ENCODE measurements around the gene PLEK2. TPM values are rescaled to one million over a fixed set of nuclear protein-coding genes. Genes with fewer than 3 reads are reported as not detected.

PLEK2 gene
- polyA plus RNA-seq, 1 donor = 39.6 TPM

GRCh38 chr14:67446371-67447032 lies 34.5 kb upstream of the PLEK2 start:
- DNase-seq = peak in 1 of 2 donors; percentile 9

DNA sequence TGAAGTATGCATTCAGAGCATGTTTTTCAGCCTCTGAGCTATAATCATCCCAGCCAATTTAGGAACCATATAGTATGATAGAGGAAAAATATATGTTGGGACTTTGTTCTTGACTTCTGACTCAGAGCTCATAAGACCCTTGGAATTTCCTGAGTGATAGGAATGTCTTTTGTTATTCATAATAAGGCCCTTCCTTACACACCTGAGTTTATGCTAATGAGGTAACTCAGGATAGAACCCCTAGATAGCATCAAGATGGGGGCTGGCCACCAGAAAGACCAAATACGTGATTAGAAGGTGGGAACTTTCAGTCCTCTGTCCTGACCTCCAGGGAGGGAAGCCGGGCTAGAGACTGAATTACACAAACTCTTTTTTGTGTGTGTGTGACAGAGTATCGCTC lies 32.4 kb upstream of the PLEK2 start:
- no peaks in the 10 kb centered on the region for H3K9me3 ChIP-seq (ENCODE audit: control insufficient read depth, low read depth, low read length)
- peak in 1 of 2 donors; percentile 81 for DNase-seq
- H3K4me1 ChIP-seq (ENCODE audit: control insufficient read depth, insufficient read depth, low read length) = peaks cover 38% of the 10 kb centered on the region
- no peak overlapping the region for H3K4me3 ChIP-seq (ENCODE audit: low read length)
- no peaks in the 10 kb centered on the region for H3K27me3 ChIP-seq (ENCODE audit: control insufficient read depth, insufficient read depth, low read length)
- H3K36me3 ChIP-seq (ENCODE audit: control insufficient read depth, insufficient read depth, low read length) = no peaks in the 10 kb centered on the region
- no peak overlapping the region for H3K27ac ChIP-seq (ENCODE audit: low read length)
- no CpG with 5 or more reads among the region's 3 CpGs for WGBS (ENCODE audit: insufficient coverage, low lambda C conversion rate)

More at GRCh38 chr14:67446371-67447032, 34.5 kb upstream of the PLEK2 start:
- H3K36me3 ChIP-seq (ENCODE audit: control insufficient read depth, insufficient read depth, low read length) = no peaks in the 10 kb centered on the region
- WGBS (ENCODE audit: insufficient coverage, low lambda C conversion rate) = no CpG with 5 or more reads among the region's 8 CpGs
- no peak overlapping the region for H3K4me3 ChIP-seq (ENCODE audit: low read length)
- H3K27me3 ChIP-seq (ENCODE audit: control insufficient read depth, insufficient read depth, low read length) = no peaks in the 10 kb centered on the region
- no peaks in the 10 kb centered on the region for H3K9me3 ChIP-seq (ENCODE audit: control insufficient read depth, low read depth, low read length)
- peaks cover 27% of the 10 kb centered on the region for H3K4me1 ChIP-seq (ENCODE audit: control insufficient read depth, insufficient read depth, low read length)
- H3K27ac ChIP-seq (ENCODE audit: low read length) = no peak overlapping the region

- H3K36me3 ChIP-seq (ENCODE audit: control insufficient read depth, insufficient read depth, low read length) = no peaks in the 10 kb centered on the region
- WGBS (ENCODE audit: insufficient coverage, low lambda C conversion rate) = 50% methylated on average over 1 of the region's 8 CpGs
- no peaks in the 10 kb centered on the region for H3K27me3 ChIP-seq (ENCODE audit: control insufficient read depth, insufficient read depth, low read length)
- peak in 1 of 2 donors; percentile 30 for DNase-seq
- no peak overlapping the region for H3K4me3 ChIP-seq (ENCODE audit: low read length)
- no peaks in the 10 kb centered on the region for H3K9me3 ChIP-seq (ENCODE audit: control insufficient read depth, low read depth, low read length)
- H3K4me1 ChIP-seq (ENCODE audit: control insufficient read depth, insufficient read depth, low read length) = peaks cover 36% of the 10 kb centered on the region
- H3K27ac ChIP-seq (ENCODE audit: low read length) = no peak overlapping the region
These were observed 30.4 kb upstream of the PLEK2 start for GRCh38 chr14:67442139-67442906.

DNA sequence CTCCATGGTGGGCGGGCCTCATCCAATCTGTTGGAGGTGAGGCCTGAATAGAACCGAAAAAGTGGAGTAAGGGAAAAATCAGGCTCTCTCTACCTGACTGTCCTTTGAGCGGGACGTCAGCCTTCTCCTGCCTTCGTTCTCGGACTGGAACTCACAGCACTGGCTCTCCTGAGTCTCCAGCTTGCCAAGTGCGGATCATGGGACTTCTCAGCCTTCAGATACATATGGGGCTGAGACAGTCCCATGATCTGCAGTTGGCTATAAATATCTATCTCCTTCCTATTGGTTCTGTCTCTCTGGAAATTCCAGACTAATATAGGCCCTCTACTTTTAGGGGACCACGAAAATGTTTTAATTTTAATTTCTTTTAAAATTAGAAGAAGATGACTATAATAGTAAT lies 29.7 kb upstream of the PLEK2 start:
- DNase-seq = no peak
- no peak overlapping the region for H3K27ac ChIP-seq (ENCODE audit: low read length)
- peaks cover 30% of the 10 kb centered on the region for H3K4me1 ChIP-seq (ENCODE audit: control insufficient read depth, insufficient read depth, low read length)
- H3K9me3 ChIP-seq (ENCODE audit: control insufficient read depth, low read depth, low read length) = no peaks in the 10 kb centered on the region
- WGBS (ENCODE audit: insufficient coverage, low lambda C conversion rate) = 98% methylated on average over 7 of the region's 8 CpGs
- H3K27me3 ChIP-seq (ENCODE audit: control insufficient read depth, insufficient read depth, low read length) = no peaks in the 10 kb centered on the region
- H3K4me3 ChIP-seq (ENCODE audit: low read length) = no peak overlapping the region
- no peaks in the 10 kb centered on the region for H3K36me3 ChIP-seq (ENCODE audit: control insufficient read depth, insufficient read depth, low read length)

DNA sequence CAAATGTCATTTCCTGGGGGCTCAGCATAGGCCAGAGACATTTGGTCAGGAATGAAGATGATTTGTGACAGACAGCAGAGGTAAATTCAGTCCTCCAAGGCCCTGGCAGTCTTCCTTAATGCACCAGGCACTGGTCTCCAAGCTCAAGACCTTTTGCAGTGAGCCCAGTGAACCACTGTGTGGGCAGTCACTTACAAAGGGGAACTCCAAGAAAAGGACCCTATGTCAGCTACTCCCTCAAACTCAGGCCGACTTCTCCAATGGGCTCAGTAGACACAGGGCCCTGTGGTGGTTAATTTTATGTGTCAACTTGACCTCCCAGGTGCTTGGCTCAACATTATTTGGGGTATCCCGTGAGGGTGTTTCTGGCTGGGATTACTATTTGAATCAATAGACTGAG lies 29.3 kb upstream of the PLEK2 start:
- DNase-seq = no peak
- no peaks in the 10 kb centered on the region for H3K36me3 ChIP-seq (ENCODE audit: control insufficient read depth, insufficient read depth, low read length)
- H3K9me3 ChIP-seq (ENCODE audit: control insufficient read depth, low read depth, low read length) = no peaks in the 10 kb centered on the region
- no CpG with 5 or more reads among the region's 2 CpGs for WGBS (ENCODE audit: insufficient coverage, low lambda C conversion rate)
- H3K27me3 ChIP-seq (ENCODE audit: control insufficient read depth, insufficient read depth, low read length) = no peaks in the 10 kb centered on the region
- peaks cover 26% of the 10 kb centered on the region for H3K4me1 ChIP-seq (ENCODE audit: control insufficient read depth, insufficient read depth, low read length)
- H3K4me3 ChIP-seq (ENCODE audit: low read length) = no peak overlapping the region
- H3K27ac ChIP-seq (ENCODE audit: low read length) = peak overlapping the region; percentile 76

DNA sequence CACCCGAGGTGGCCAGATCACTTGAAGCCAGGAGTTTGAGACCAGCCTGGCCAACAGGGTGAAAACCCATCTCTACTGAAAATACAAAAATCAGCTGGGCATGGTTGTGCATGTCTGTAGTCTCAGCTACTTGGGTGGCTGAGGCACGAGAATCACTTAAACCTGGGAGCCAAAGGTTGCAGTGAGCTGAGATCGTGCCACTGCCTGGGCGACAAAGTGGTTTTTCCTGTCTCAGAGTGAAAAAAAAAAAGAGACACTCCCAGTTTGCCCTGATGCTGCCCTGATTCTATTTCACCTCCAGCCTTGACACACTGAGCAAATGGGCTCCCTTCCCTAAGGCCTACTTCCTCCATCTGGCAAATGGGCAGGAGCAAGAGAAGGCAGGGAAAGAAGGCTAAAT lies 28.5 kb upstream of the PLEK2 start:
- WGBS (ENCODE audit: insufficient coverage, low lambda C conversion rate) = no CpG with 5 or more reads among the region's 4 CpGs
- Histone ChIP-seq H3K9me3 (ENCODE audit: control insufficient read depth, low read depth, low read length) (no peaks in the 10 kb centered on the region), H3K36me3 (ENCODE audit: control insufficient read depth, insufficient read depth, low read length) (no peaks in the 10 kb centered on the region), H3K27me3 (ENCODE audit: control insufficient read depth, insufficient read depth, low read length) (no peaks in the 10 kb centered on the region), H3K4me1 (ENCODE audit: control insufficient read depth, insufficient read depth, low read length) (peaks cover 26% of the 10 kb centered on the region), H3K4me3 (ENCODE audit: low read length) (no peak overlapping the region), H3K27ac (ENCODE audit: low read length) (peak overlapping the region; percentile 76)
- DNase-seq = peak; percentile 72 to 91

DNA sequence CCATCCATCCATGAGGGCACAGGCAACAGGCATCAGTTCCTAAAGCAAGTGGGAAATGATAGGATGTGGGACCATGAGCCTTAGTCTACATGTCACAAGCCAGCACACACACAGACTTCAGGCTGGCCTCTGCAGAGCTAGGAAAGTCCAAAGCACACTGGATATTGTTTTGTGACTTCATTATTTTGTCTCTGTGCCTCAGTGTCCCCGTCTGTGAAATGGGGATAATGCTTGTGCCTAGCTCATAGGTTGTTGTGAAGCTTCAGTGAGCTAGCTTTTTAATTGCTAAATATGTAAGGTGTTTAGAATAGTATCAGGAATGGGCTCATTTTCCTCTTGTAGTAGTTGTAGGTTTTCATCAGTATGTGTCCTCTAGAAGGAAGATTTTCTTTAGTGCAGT lies 27.0 kb upstream of the PLEK2 start:
- no peaks in the 10 kb centered on the region for H3K36me3 ChIP-seq (ENCODE audit: control insufficient read depth, insufficient read depth, low read length)
- H3K4me1 ChIP-seq (ENCODE audit: control insufficient read depth, insufficient read depth, low read length) = peaks cover 21% of the 10 kb centered on the region
- no peaks in the 10 kb centered on the region for H3K9me3 ChIP-seq (ENCODE audit: control insufficient read depth, low read depth, low read length)
- DNase-seq = no peak
- H3K27ac ChIP-seq (ENCODE audit: low read length) = no peak overlapping the region
- H3K4me3 ChIP-seq (ENCODE audit: low read length) = no peak overlapping the region
- WGBS (ENCODE audit: insufficient coverage, low lambda C conversion rate) = no CpG with 5 or more reads among the region's 1 CpG
- H3K27me3 ChIP-seq (ENCODE audit: control insufficient read depth, insufficient read depth, low read length) = no peaks in the 10 kb centered on the region

- no CpG with 5 or more reads among the region's 10 CpGs for WGBS (ENCODE audit: insufficient coverage, low lambda C conversion rate)
- H3K9me3 ChIP-seq (ENCODE audit: control insufficient read depth, low read depth, low read length) = no peaks in the 10 kb centered on the region
- no peaks in the 10 kb centered on the region for H3K36me3 ChIP-seq (ENCODE audit: control insufficient read depth, insufficient read depth, low read length)
- DNase-seq = peak in 1 of 2 donors; percentile 57
- H3K27me3 ChIP-seq (ENCODE audit: control insufficient read depth, insufficient read depth, low read length) = no peaks in the 10 kb centered on the region
- peaks cover 14% of the 10 kb centered on the region for H3K4me1 ChIP-seq (ENCODE audit: control insufficient read depth, insufficient read depth, low read length)
- H3K27ac ChIP-seq (ENCODE audit: low read length) = no peak overlapping the region
- no peak overlapping the region for H3K4me3 ChIP-seq (ENCODE audit: low read length)
These were observed 24.3 kb upstream of the PLEK2 start for GRCh38 chr14:67436006-67436866.

DNA sequence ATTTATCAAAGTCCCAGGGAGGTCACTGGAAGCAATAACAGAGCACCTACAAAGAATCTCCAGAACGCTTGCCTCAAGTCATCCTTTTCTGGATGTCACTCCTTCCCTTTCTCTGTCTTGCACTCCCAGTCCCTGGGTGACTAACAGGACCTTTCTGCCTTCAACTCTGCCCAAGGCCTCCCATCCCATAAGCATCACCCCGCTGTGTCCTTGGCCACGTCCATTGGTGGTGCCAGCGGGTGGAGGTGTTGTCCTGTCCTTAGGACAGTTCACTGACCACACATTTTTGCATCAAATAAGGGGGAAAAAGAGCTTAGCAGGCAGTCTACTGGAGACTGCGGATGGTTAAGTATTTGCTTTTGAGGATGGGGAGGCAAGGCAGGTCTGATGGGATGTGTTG lies 23.6 kb upstream of the PLEK2 start:
- Histone ChIP-seq H3K4me3 (ENCODE audit: low read length) (no peak overlapping the region), H3K27ac (ENCODE audit: low read length) (no peak overlapping the region), H3K4me1 (ENCODE audit: control insufficient read depth, insufficient read depth, low read length) (peaks cover 10% of the 10 kb centered on the region), H3K9me3 (ENCODE audit: control insufficient read depth, low read depth, low read length) (no peaks in the 10 kb centered on the region), H3K27me3 (ENCODE audit: control insufficient read depth, insufficient read depth, low read length) (no peaks in the 10 kb centered on the region), H3K36me3 (ENCODE audit: control insufficient read depth, insufficient read depth, low read length) (no peaks in the 10 kb centered on the region)
- no CpG with 5 or more reads among the region's 5 CpGs for whole genome bisulfite sequencing (ENCODE audit: insufficient coverage, low lambda C conversion rate)
- DNase-seq = no peak

DNA sequence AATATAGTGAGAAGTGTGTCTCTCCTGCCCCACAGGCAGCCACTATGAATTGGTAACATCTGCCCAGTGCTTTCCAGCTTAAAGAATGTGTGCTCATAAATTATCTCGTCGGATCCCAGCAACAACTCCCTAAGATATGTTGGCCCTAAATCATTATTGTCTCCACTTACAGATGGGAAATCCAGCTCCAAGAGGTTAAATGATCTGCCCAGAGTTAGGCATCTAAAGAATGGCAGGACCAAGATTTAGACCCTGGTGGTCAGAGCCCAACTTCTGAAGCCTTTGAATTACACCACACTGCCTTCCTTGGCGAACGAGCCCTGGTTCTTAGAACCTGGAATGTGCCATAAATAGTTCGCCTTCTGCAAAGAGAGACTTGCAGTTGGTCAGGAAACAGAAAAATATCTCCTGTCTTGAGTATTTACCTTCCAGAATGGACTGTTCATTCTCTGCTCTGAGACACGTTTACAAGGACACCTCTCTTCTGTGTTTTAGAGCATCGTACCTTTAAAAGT lies 20.1 kb upstream of the PLEK2 start:
- H3K27ac ChIP-seq (ENCODE audit: low read length) = no peak overlapping the region
- WGBS (ENCODE audit: insufficient coverage, low lambda C conversion rate) = no CpG with 5 or more reads among the region's 7 CpGs
- no peaks in the 10 kb centered on the region for H3K9me3 ChIP-seq (ENCODE audit: control insufficient read depth, low read depth, low read length)
- no peak for DNase-seq
- H3K4me1 ChIP-seq (ENCODE audit: control insufficient read depth, insufficient read depth, low read length) = peaks cover 20% of the 10 kb centered on the region
- no peak overlapping the region for H3K4me3 ChIP-seq (ENCODE audit: low read length)
- H3K36me3 ChIP-seq (ENCODE audit: control insufficient read depth, insufficient read depth, low read length) = no peaks in the 10 kb centered on the region
- no peaks in the 10 kb centered on the region for H3K27me3 ChIP-seq (ENCODE audit: control insufficient read depth, insufficient read depth, low read length)

All from large intestine (tissue), 3 donors.